ENCODE data around the gene RBL1.

The RBL1 gene

GRCh38 chr20:37066168-37066567, 29.6 kb downstream of the RBL1 start:
- H3K9ac ChIP-seq (ENCODE audit: low read depth, low read length, poor library complexity, severe bottlenecking): no peak overlapping the region
- no peaks in the 10 kb centered on the region for H3K9me2 ChIP-seq (replicated peaks; ENCODE audit: low read depth, low read length)
- H3K4me1 ChIP-seq (ENCODE audit: insufficient read depth, low read length, poor library complexity, severe bottlenecking): no peaks in the 10 kb centered on the region
- no peaks in the 10 kb centered on the region for H4K20me1 ChIP-seq (ENCODE audit: insufficient read depth, low read length, poor library complexity, severe bottlenecking)
- H3K36me3 ChIP-seq (ENCODE audit: insufficient read depth, low read length): peaks cover 55% of the 10 kb centered on the region
- H3K4me2 ChIP-seq (ENCODE audit: low read depth, low read length, poor library complexity, severe bottlenecking): no peak overlapping the region
- H3K4me3 ChIP-seq (ENCODE audit: low read length, poor library complexity, severe bottlenecking): no peak overlapping the region
- no peak overlapping the region for H2AFZ ChIP-seq (ENCODE audit: low read length)
- no peaks in the 10 kb centered on the region for H3K9me3 ChIP-seq (ENCODE audit: insufficient read depth, low read depth, low read length)
- peaks cover 7% of the 10 kb centered on the region; the same call in 1 of the 2 replicates for H3K79me2 ChIP-seq (ENCODE audit: insufficient read depth, low read length)
- H3K27me3 ChIP-seq (ENCODE audit: insufficient read depth, low read length, poor library complexity, severe bottlenecking): no peaks in the 10 kb centered on the region
- no peak for TF ChIP-seq CTCF (conservative IDR thresholded peaks at IDR 0.05; ENCODE audit: low read length)
- TF ChIP-seq EZH2phosphoT487 (IDR thresholded peaks at IDR 0.05; ENCODE audit: borderline replicate concordance): no peak
- H3F3A ChIP-seq (ENCODE audit: low read depth): no peaks in the 10 kb centered on the region

GRCh38 chr20:37055276-37055675, 40.5 kb downstream of the RBL1 start:
- H3K79me2 ChIP-seq (ENCODE audit: insufficient read depth, low read length): no peaks in the 10 kb centered on the region
- no peak overlapping the region for H2AFZ ChIP-seq (ENCODE audit: low read length)
- TF ChIP-seq CTCF (conservative IDR thresholded peaks at IDR 0.05; ENCODE audit: low read length) (no peak), EZH2phosphoT487 (IDR thresholded peaks at IDR 0.05; ENCODE audit: borderline replicate concordance) (no peak)
- H4K20me1 ChIP-seq (ENCODE audit: insufficient read depth, low read length, poor library complexity, severe bottlenecking): no peaks in the 10 kb centered on the region
- H3K27me3 ChIP-seq (ENCODE audit: insufficient read depth, low read length, poor library complexity, severe bottlenecking): no peaks in the 10 kb centered on the region
- H3K4me1 ChIP-seq (ENCODE audit: insufficient read depth, low read length, poor library complexity, severe bottlenecking): no peaks in the 10 kb centered on the region
- H3K9me3 ChIP-seq (ENCODE audit: insufficient read depth, low read depth, low read length): no peaks in the 10 kb centered on the region
- H3K9me2 ChIP-seq (replicated peaks; ENCODE audit: low read depth, low read length): no peaks in the 10 kb centered on the region
- H3K9ac ChIP-seq (ENCODE audit: low read depth, low read length, poor library complexity, severe bottlenecking): no peak overlapping the region
- peaks cover 81% of the 10 kb centered on the region for H3K36me3 ChIP-seq (ENCODE audit: insufficient read depth, low read length)
- H3F3A ChIP-seq (ENCODE audit: low read depth): no peaks in the 10 kb centered on the region
- H3K4me3 ChIP-seq (ENCODE audit: low read length, poor library complexity, severe bottlenecking): no peak overlapping the region
- H3K4me2 ChIP-seq (ENCODE audit: low read depth, low read length, poor library complexity, severe bottlenecking): no peak overlapping the region

- Histone ChIP-seq H4K20me1 (ENCODE audit: insufficient read depth, low read length, poor library complexity, severe bottlenecking) (no peaks in the 10 kb centered on the region), H3K9me2 (replicated peaks; ENCODE audit: low read depth, low read length) (no peaks in the 10 kb centered on the region), H3K9ac (ENCODE audit: low read depth, low read length, poor library complexity, severe bottlenecking) (no peak overlapping the region), H3F3A (ENCODE audit: low read depth) (no peaks in the 10 kb centered on the region), H3K79me2 (ENCODE audit: insufficient read depth, low read length) (no peaks in the 10 kb centered on the region), H3K27me3 (ENCODE audit: insufficient read depth, low read length, poor library complexity, severe bottlenecking) (no peaks in the 10 kb centered on the region), H3K9me3 (ENCODE audit: insufficient read depth, low read depth, low read length) (no peaks in the 10 kb centered on the region), H3K4me3 (ENCODE audit: low read length, poor library complexity, severe bottlenecking) (no peak overlapping the region), H2AFZ (ENCODE audit: low read length) (no peak overlapping the region), H3K4me1 (ENCODE audit: insufficient read depth, low read length, poor library complexity, severe bottlenecking) (no peaks in the 10 kb centered on the region), H3K4me2 (ENCODE audit: low read depth, low read length, poor library complexity, severe bottlenecking) (no peak overlapping the region), H3K36me3 (ENCODE audit: insufficient read depth, low read length) (peaks cover 76% of the 10 kb centered on the region)
- TF ChIP-seq CTCF (conservative IDR thresholded peaks at IDR 0.05; ENCODE audit: low read length) (no peak), EZH2phosphoT487 (IDR thresholded peaks at IDR 0.05; ENCODE audit: borderline replicate concordance) (no peak)
These were observed 42.4 kb downstream of the RBL1 start for GRCh38 chr20:37053230-37053950.

All from Loucy (cell line).